ENCODE measurements around the gene CDC42BPG.

Gene CDC42BPG

GRCh38 chr11:64855596-64856304 lies 11.3 kb upstream of the CDC42BPG start:
- H3K4me1 ChIP-seq (ENCODE audit: insufficient read depth, low read length, poor library complexity, severe bottlenecking), result peaks cover 45% of the 10 kb centered on the region
- H2AFZ ChIP-seq (ENCODE audit: low read length), result no peak overlapping the region
- peaks cover 19% of the 10 kb centered on the region; the same call in 1 of the 2 replicates for H3K79me2 ChIP-seq (ENCODE audit: insufficient read depth, low read length)
- no peaks in the 10 kb centered on the region for H3K9me2 ChIP-seq (replicated peaks; ENCODE audit: low read depth, low read length)
- H3F3A ChIP-seq (ENCODE audit: low read depth), result peaks cover 9% of the 10 kb centered on the region; the same call in 1 of the 2 replicates
- peak overlapping the region; percentile 15 for H3K9ac ChIP-seq (ENCODE audit: low read depth, low read length, poor library complexity, severe bottlenecking)
- no peak for TF ChIP-seq EZH2phosphoT487 (IDR thresholded peaks at IDR 0.05; ENCODE audit: borderline replicate concordance)
- no peak for TF ChIP-seq CTCF (conservative IDR thresholded peaks at IDR 0.05; ENCODE audit: low read length)
- H3K4me3 ChIP-seq (ENCODE audit: low read length, poor library complexity, severe bottlenecking), result no peak overlapping the region
- peaks cover 48% of the 10 kb centered on the region; the same call in 1 of the 2 replicates for H3K36me3 ChIP-seq (ENCODE audit: insufficient read depth, low read length)
- no peaks in the 10 kb centered on the region for H4K20me1 ChIP-seq (ENCODE audit: insufficient read depth, low read length, poor library complexity, severe bottlenecking)
- H3K4me2 ChIP-seq (ENCODE audit: low read depth, low read length, poor library complexity, severe bottlenecking), result no peak overlapping the region
- H3K9me3 ChIP-seq (ENCODE audit: insufficient read depth, low read depth, low read length), result no peaks in the 10 kb centered on the region
- no peaks in the 10 kb centered on the region for H3K27me3 ChIP-seq (ENCODE audit: insufficient read depth, low read length, poor library complexity, severe bottlenecking)

GRCh38 chr11:64854534-64855502 lies 10.4 kb upstream of the CDC42BPG start:
- peaks cover 36% of the 10 kb centered on the region for H3K4me1 ChIP-seq (ENCODE audit: insufficient read depth, low read length, poor library complexity, severe bottlenecking)
- H3K9me3 ChIP-seq (ENCODE audit: insufficient read depth, low read depth, low read length), result no peaks in the 10 kb centered on the region
- no peak overlapping the region for H3K4me3 ChIP-seq (ENCODE audit: low read length, poor library complexity, severe bottlenecking)
- H3K36me3 ChIP-seq (ENCODE audit: insufficient read depth, low read length), result peaks cover 48% of the 10 kb centered on the region; the same call in 1 of the 2 replicates
- H3K9ac ChIP-seq (ENCODE audit: low read depth, low read length, poor library complexity, severe bottlenecking), result no peak overlapping the region
- H3K27me3 ChIP-seq (ENCODE audit: insufficient read depth, low read length, poor library complexity, severe bottlenecking), result no peaks in the 10 kb centered on the region
- peaks cover 3% of the 10 kb centered on the region; the same call in 1 of the 2 replicates for H3F3A ChIP-seq (ENCODE audit: low read depth)
- no peak for TF ChIP-seq EZH2phosphoT487 (IDR thresholded peaks at IDR 0.05; ENCODE audit: borderline replicate concordance)
- no peak for TF ChIP-seq CTCF (conservative IDR thresholded peaks at IDR 0.05; ENCODE audit: low read length)
- no peaks in the 10 kb centered on the region for H4K20me1 ChIP-seq (ENCODE audit: insufficient read depth, low read length, poor library complexity, severe bottlenecking)
- no peak overlapping the region for H2AFZ ChIP-seq (ENCODE audit: low read length)
- H3K4me2 ChIP-seq (ENCODE audit: low read depth, low read length, poor library complexity, severe bottlenecking), result no peak overlapping the region
- peaks cover 19% of the 10 kb centered on the region; the same call in 1 of the 2 replicates for H3K79me2 ChIP-seq (ENCODE audit: insufficient read depth, low read length)
- H3K9me2 ChIP-seq (replicated peaks; ENCODE audit: low read depth, low read length), result no peaks in the 10 kb centered on the region

- no peak overlapping the region for H3K4me2 ChIP-seq (ENCODE audit: low read depth, low read length, poor library complexity, severe bottlenecking)
- H3K9me2 ChIP-seq (replicated peaks; ENCODE audit: low read depth, low read length), result no peaks in the 10 kb centered on the region
- TF ChIP-seq CTCF (conservative IDR thresholded peaks at IDR 0.05; ENCODE audit: low read length) (no peak), EZH2phosphoT487 (IDR thresholded peaks at IDR 0.05; ENCODE audit: borderline replicate concordance) (no peak)
- no peaks in the 10 kb centered on the region for H3F3A ChIP-seq (ENCODE audit: low read depth)
- no peak overlapping the region for H2AFZ ChIP-seq (ENCODE audit: low read length)
- no peak overlapping the region for H3K4me3 ChIP-seq (ENCODE audit: low read length, poor library complexity, severe bottlenecking)
- no peaks in the 10 kb centered on the region for H4K20me1 ChIP-seq (ENCODE audit: insufficient read depth, low read length, poor library complexity, severe bottlenecking)
- H3K36me3 ChIP-seq (ENCODE audit: insufficient read depth, low read length), result peaks cover 48% of the 10 kb centered on the region; the same call in 1 of the 2 replicates
- H3K27me3 ChIP-seq (ENCODE audit: insufficient read depth, low read length, poor library complexity, severe bottlenecking), result no peaks in the 10 kb centered on the region
- no peaks in the 10 kb centered on the region for H3K9me3 ChIP-seq (ENCODE audit: insufficient read depth, low read depth, low read length)
- peaks cover 31% of the 10 kb centered on the region for H3K4me1 ChIP-seq (ENCODE audit: insufficient read depth, low read length, poor library complexity, severe bottlenecking)
- H3K79me2 ChIP-seq (ENCODE audit: insufficient read depth, low read length), result peaks cover 19% of the 10 kb centered on the region; the same call in 1 of the 2 replicates
- H3K9ac ChIP-seq (ENCODE audit: low read depth, low read length, poor library complexity, severe bottlenecking), result no peak overlapping the region
Measured at GRCh38 chr11:64854157-64854533, 9.7 kb upstream of the CDC42BPG start.
